ENCODE results near the gene CACNA1C.

GRCh38 chr12:2574355-2574935 is 521.7 kb downstream of the CACNA1C start:
- TF ChIP-seq GATA2 (IDR thresholded peaks at IDR 0.05; ENCODE audit: low read depth, low read length), result no peak
- no peak for TF ChIP-seq GATA3 (IDR thresholded peaks at IDR 0.05; ENCODE audit: low read depth, low read length)
